ENCODE results near the gene SASH1.

SASH1 gene

DNA sequence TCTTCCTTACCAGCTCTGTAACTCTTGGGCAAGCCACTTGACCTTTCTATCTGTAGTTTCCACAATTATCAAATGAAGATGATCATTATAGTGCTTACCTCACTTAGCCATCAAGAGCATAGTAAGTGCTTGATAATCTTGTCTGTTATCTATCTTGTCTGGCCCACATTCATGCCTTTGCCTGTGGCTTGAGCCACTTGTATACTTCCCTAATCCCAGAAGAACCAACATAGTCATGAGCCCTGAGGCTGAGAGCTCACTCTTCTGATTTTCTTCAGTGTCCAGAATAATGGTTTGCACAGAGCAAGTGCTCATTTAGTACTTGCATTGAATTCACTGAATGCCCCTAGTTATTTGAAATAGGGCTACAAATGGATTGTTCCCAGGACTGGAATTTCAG, 108.2 kb downstream of the SASH1 start:
- no peak for DNase-seq (ENCODE audit: low read depth, low spot score)
- no peak overlapping the region for H3K27ac ChIP-seq

DNA sequence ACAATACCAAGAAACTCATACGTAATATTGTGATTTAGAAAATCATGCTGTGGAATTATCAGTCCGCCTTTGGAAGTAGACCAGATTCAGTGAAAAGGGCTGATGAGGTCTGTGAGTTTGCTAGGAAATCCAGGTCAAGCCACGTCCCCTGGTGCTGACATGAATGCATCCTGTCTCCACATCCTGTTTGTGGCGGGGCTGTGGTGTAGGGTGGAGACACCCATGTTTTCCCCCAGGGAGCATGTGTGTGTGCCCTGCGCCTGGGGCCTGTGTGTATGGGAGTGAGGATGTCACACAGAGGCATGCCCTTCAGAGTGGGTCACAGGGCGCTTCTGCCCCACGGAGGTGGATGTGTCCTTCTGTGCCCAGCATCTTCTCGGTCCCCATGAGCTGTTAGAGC, 109.1 kb downstream of the SASH1 start:
- no peak overlapping the region for H3K27ac ChIP-seq
- no peak for DNase-seq (ENCODE audit: low read depth, low spot score)

DNA sequence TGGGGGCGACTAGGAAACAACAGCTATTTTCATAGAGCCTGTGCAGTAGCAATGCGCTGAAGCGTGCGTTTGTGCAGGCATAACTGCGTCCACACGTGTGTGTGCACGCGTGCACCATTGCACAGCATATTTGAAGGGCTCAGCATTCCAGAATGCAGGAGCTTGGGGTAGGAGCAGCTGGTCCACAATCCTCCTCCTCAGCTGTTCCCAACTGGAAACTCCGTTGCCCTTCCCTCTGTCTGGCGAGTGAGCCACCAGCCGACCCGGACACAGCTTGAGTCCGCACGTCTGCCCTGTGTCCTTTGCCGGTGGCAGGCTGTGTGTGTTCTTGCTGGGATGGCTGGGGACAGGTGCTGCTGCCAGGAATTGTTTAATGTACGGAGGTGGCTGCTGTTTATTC, 110.2 kb downstream of the SASH1 start:
- DNase-seq (ENCODE audit: low read depth, low spot score), result no peak
- no peak overlapping the region for H3K27ac ChIP-seq

DNA sequence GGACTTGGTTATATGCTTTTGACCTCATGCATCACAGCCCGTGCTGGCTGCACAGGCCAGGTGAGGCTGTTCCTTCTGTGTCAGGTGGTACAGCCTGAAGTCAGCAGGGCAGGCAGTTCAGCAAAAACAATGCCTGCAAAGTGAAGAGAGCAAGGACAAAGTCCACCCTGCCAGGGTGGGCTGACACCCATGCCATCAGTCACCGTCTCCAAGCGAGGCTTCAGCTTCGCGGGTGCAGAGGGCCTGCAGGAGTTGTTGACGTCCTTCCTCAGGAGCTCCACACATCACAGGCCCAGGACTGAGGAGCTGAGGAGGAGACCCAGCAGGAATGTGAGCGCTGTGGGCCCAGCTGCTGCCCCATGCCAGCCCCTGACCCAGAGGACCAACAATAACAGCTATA, 111.3 kb downstream of the SASH1 start:
- no peak for DNase-seq (ENCODE audit: low read depth, low spot score)
- H3K27ac ChIP-seq, result no peak overlapping the region

DNA sequence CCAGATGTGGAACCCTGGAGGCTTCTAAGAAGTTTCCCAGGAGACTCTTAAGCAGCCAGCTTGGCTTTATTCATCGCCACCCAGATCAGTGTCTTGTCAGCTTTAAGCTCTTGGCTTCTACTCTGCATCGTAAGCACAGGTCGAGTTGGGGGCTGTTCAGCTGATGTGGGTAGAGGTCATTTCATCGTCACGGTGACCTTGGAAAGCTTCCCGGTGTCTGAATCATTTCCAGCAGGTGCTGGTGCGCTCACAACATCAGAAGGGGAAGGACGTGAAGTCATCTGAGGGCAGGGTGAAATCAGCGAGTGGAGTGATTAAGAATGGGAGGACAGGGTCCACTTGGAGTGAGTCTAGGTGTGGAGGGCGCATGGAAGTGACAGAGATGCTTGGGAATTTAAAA, 112.6 kb downstream of the SASH1 start:
- H3K27ac ChIP-seq, result no peak overlapping the region
- no peak for DNase-seq (ENCODE audit: low read depth, low spot score)

DNA sequence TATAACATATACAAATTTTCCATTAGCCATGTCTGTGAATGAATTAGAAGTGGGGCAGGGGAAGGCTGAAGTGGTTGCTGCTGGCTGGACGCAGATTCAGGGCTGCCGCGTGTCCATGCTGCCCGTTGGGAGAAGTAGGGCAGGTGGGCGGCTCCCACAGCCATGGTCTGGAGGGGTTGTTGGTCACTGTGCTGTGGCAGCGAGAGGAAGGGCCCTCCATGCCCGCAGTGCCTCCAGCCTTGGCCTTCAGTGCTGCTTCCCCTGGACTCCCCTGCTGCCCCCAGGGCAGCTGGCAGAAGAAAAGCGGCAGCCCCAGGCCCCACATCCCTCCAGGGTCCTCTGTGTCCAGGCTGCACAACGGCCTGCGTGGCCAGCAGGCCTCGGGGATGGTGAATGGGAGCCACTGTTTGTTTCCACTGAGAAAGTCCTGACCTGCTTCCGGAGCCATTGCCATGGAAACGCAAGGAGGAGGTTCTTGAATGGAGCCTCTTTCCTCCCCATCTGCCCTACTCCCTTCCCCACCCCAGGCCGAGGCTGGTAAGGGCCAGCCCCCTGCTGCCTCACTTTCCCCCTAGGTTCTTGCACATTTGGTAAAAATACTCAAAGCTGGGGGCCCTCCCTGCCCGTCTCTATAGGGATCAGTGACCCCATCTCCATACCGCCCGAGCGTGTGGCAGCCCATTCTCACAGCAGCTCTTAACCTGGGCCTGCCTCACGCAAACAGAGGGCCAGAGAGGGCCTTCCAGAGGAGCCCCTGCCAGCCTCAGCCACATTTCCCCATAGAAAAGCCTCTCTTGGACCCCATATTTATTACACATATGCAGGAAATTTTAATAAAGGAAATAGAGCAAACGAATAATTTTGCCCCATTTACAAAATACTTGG, 113.3 kb downstream of the SASH1 start:
- no peak overlapping the region for H3K27ac ChIP-seq
- no peak for DNase-seq (ENCODE audit: low read depth, low spot score)

DNA sequence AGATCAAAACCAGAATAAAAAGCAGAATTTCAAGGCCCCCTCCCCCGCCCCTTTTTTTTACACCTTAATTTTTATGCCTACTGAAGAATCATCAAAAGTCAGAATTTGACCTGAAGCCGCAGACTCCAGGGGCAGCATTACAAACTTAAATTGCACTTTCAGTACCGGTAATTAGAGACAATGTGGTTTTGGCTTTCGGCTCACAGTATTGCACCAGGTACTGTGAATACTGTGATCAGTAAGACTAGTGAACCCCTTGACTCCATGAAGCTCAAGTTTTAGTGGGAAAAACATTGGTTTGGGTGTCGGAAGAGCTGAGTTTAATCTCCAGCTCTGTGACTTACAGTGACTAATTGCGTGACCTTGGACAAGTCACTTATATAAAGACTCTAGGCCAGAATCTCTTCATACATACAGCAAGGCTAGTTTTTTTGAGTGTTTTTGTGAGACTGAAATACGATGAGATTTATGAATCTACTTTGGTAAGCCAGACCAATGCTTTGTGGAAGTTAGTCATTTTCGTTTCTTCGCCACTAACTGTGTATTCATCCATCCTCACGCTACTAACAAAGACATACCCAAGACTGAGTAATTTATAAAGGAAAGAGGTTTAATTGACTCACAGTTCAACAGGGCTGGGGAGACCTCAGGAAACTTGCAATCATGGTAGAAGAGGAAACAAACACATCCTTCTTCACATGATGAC, 114.7 kb downstream of the SASH1 start:
- peak overlapping the region; percentile 53 for H3K27ac ChIP-seq
- DNase-seq (ENCODE audit: low read depth, low spot score), result no peak

DNA sequence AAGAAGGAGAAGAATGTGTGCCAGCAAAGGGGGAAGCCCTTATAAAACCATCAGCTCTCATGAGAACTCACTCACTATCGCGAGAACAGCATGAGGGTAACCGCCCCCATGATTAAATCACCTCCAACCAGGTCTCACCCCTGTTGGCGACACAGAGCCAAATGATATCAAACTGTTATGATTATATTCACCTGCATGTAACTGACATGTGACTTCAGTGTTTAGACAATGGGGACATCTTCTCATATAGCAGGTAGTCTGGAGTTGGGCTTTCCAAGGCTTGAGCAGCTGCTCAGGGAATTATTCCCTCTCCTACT, 115.2 kb downstream of the SASH1 start:
- H3K27ac ChIP-seq, result peak overlapping the region; percentile 53
- DNase-seq (ENCODE audit: low read depth, low spot score), result no peak

DNA sequence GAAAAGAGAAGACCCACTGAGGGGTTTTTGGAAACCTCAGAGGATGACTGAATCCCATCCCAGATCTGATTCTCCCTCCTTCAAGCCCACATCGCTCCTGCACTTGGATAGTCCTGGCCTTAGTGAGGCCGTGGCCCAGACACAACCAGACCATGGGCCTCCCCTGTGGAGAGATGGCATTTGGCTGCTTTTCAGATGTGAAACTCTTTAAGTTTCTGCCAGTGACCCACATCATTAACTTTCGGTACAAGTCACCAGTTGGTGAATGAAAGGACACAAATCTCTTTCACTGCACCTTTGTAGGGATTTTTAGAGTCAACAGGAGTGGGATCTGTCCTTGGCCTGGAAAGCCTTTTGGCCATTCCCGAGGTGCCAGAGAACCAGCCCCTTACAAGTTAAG, 116.6 kb downstream of the SASH1 start:
- no peak for DNase-seq (ENCODE audit: low read depth, low spot score)
- no peak overlapping the region for H3K27ac ChIP-seq

DNA sequence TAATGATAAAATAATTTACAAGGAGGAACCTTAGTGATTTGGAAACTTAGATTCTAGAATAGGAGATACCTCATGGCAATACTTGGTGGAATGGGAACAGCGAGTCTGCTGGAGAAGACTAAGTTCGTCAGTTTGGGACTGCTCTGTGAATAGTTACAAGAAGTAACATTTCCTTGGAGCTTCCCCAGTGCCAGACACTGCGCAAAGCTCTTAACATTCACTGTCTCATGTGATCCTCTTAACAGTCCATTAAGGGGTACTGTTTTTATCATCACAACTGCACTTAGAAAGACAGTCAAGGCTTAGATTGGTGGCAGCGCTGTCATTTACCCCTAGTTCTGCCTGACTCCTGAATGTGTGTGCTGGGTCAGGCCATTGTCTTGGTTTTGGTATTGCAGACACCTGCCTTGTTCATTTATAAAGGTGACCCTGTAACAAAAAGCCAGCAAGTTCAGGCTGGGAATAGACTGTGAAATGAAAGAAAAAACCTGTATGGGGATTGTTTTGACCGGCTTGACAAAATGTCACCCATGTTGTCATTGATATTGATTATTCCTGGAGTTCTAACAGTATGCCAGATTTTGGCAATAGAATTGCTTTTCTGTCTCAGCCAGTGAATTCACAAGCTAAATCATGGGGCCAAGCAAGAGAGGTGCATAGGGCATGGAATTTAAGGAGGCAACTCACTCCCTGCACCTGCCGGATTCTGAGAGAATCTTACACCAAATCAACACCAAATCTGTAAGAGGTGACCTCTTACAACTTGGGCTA, 118.4 kb downstream of the SASH1 start:
- no peak for DNase-seq (ENCODE audit: low read depth, low spot score)
- H3K27ac ChIP-seq, result no peak overlapping the region

DNA sequence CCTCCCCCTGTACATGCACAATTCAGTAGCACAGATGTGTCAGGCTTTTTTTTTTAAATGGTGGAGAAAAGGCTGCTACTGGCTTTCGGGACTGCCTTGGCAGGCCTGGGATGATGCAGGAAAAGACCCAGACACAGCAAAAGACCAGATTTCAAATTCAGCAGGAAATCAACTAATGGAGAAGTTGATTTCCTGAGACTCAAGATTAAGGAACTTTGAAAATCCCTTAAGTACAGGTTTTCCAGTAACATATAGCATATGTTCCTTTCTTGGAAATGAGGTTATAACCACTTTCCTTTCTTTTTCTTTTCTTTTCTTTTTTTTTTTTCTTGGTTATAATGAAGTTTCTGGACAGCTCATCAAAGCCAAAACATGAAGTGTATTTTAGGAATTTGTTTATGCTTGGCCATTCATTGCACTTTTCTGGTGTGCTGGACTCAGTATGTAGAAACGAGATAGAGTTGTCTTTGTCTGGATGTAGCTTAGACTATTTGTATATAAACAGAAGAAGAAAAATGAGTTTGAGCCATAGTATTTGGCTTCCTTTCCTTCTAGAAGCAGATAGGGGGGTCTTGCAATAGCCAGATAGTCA, 119.4 kb downstream of the SASH1 start:
- H3K27ac ChIP-seq, result no peak overlapping the region
- no peak for DNase-seq (ENCODE audit: low read depth, low spot score)

DNA sequence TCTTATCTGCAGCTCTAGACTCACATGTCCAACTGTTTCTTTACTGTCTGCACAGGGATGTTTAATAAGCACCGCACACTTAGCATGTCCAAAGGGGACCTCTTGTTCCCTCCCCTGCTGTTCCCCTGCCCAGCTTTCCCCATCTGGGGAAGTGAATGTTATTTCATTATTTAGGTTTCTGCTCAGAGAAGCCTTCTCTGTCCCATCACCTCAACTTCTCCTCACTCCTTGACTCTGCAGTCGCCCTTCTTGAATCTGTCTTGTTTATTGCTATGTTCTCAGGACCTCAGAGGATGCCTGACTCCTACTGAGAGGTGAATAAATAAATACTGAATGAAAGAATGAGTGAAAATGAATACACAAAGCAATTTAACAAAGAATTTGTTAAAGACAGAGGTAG, 121.0 kb downstream of the SASH1 start:
- H3K27ac ChIP-seq, result no peak overlapping the region
- DNase-seq (ENCODE audit: low read depth, low spot score), result no peak

DNA sequence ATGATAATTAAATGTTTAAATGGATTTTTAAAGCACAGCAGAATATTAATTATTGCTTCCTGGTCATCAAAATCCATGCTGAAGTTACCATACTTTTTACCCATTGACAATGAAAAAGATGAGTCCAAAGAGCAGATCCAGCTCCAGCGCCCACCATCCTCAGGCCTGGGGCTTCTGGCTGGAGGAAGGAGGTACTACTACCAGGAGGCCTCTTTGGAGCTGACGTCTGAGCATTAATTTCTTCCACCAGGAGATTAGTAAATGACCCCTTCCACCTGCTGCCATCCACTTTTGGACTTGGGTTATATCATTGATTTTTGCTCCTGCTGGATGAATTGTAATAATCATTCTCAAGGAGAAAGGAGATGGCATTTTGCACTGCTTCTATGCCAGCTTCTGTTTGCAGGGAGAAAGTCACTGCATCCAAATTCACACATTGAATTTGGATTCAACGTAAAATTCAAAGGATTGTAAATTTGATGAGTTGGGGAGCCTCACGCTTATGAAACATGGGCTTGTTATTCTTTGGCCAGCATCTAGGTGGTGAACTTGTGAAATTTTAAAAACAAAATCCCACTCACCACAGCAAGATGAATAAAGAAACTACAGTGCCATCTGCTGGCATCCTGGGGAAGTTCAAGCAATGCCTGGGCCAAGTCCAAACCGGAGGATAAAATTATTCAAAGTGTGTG, 121.8 kb downstream of the SASH1 start:
- no peak for DNase-seq (ENCODE audit: low read depth, low spot score)
- H3K27ac ChIP-seq, result no peak overlapping the region

DNA sequence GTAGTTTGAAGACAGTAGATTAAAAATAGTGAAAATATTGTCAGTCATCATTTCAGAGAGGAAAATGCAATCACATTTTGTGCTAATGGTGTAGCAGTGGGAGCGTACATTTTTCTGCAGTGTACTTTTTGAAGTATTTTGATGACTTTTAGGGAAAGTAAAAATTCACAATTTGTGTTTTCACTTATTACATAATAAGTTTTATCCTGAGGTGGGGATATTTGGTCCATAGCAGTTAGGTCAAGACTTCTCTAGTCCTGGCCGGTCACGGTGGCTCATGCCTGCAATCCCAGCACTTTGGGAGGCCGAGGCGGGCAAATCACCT, 122.3 kb downstream of the SASH1 start:
- no peak for DNase-seq (ENCODE audit: low read depth, low spot score)
- no peak overlapping the region for H3K27ac ChIP-seq

DNA sequence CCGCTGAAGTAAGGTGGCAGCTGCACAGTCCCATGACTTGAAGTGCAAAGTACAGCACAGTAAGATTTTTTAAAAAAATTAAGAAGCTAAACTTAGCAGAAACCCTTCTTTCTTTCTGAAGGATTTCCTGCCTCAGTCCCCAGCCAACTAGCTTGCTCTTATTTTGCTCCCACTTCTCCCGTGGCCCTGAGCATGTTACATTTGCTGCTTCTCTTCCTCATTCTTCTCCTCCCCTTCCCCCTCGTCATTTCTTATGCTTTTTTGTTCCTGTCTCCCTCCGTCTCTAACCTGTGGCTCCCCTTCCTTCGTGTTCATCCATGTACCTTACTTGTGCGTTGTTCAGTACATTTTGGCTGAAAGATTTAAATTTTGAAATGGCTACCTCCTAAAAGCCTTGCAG, 123.0 kb downstream of the SASH1 start:
- DNase-seq (ENCODE audit: low read depth, low spot score), result no peak
- H3K27ac ChIP-seq, result no peak overlapping the region

DNA sequence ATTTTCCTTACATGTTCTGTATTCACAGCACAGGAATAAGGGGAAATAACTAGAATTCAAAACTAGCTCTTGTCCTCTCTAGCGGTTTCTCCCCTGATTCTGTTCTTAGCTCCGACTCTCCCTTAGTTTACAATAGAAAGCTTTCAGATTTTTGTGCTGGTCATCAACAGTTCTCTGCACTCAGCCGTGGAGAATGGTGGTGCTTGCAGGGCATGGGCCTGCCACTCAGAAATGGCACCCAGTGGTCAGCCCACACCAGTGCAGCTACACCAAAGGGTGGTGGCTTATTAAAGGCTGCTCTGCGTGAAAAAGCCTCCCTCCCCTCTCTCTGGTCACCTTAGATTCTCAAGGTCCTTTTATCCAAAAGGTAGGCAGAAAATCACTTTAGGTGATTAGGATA, 123.5 kb downstream of the SASH1 start:
- no peak for DNase-seq (ENCODE audit: low read depth, low spot score)
- H3K27ac ChIP-seq, result no peak overlapping the region

DNA sequence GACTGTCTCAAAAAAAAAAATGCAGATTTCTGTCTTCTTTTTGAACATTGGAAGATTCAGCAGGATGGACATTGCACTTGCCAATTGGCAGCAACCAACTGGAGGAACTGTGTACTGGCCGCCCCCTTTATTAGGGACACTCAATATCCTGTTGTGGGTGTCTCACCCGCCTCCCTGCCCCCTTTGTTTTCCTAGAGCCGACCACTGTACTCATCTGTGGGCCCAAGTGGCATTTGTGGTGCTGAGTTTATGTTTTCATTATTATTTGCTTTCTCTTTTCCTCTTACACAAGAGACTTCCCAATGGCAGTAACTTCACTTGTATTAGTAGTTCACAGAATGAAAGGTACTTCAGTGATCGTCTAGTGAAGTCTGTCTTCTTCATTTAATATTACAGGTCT, 125.3 kb downstream of the SASH1 start:
- DNase-seq (ENCODE audit: low read depth, low spot score), result no peak
- H3K27ac ChIP-seq, result no peak overlapping the region

DNA sequence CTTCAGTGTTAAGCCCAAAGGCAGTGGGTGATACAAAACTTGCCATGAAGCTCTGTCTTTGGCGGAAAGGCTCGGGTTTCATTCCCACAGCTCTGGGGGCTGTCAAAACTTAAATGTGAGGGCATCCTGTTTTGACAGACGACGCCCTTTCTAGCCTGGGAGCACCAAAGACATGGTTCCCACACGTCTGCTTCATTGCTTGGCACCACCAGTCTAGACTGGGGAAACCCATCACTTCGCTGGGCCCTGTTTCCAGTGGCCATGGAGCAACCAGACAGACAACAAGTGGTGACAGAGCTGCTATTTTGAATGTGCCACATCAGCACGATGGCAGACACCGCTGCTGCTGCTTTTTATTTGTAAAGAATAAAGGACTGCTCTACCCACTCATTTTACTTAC, 127.5 kb downstream of the SASH1 start:
- H3K27ac ChIP-seq, result no peak overlapping the region
- DNase-seq (ENCODE audit: low read depth, low spot score), result no peak

DNA sequence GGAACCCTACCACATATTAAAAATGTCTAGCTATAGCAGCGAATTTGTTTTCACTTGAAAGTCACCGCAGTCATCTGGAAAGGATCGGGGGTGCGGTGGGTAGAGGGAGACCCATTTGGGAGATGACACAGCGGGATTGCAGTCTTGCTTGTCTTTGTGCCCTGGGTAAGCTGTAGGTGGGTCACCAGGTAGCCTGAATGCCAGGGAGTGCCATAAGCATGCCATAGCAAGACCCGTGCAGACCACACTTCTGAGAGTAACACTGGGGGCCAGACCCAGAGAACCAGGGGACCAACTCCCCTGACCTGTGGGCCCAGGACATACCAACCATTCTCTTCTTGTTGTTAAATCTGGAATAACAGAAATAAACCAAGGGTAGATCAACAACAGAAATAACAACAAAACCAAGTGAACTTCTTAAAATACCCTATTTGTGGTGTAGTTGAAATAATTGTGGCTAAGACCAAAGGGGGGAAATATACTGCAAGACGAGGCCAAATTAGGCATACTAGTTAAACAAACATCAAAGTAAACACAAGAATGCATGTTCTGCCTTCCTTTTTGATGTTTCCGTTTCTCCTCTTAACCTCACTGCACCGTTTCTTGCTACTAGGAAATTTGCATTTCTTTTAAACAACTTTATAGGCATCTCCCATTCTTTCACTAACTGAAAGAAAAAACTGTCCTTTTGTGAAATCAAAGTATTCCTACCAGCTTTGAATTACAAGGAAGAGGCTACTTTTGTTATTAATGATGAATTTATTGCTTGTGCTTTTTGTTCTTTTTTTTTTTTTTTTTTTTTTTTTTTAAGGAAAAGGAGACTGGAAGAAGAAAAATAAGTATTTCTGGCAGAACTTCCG, 128.2 kb downstream of the SASH1 start:
- no peak for DNase-seq (ENCODE audit: low read depth, low spot score)
- H3K27ac ChIP-seq, result no peak overlapping the region

Data from epithelial cell of prostate (primary cell).